Parathyroid adenoma (tissue), 2 donors: ENCODE results near the gene CREB1.

Experiments used
- H2AFZ ChIP-seq: fragments of 300-600 bp; sonication (generic); one replicate; pipeline ENCODE4 v1.7.0; 2017; ENCODE audit warnings: antibody characterized with exemption, mild to moderate bottlenecking
- H3K27ac ChIP-seq: fragments of 300-600 bp; sonication (generic); one replicate; pipeline ENCODE4 v1.7.0; 2017
- H3K27me3 ChIP-seq: fragments of 300-600 bp; sonication (generic); one replicate; pipeline ENCODE4 v1.7.0; 2017; ENCODE audit warnings: low read length; ENCODE audit not compliant: control insufficient read depth, insufficient read depth
- H3K36me3 ChIP-seq: fragments of 300-600 bp; sonication (generic); one replicate; pipeline ENCODE4 v1.7.0; 2017; ENCODE audit warnings: low read length; ENCODE audit not compliant: control insufficient read depth, insufficient read depth
- H3K4me1 ChIP-seq: fragments of 300-600 bp; sonication (generic); one replicate; pipeline ENCODE4 v1.7.0; 2017; ENCODE audit warnings: control low read depth
- H3K4me2 ChIP-seq: fragments of 300-600 bp; sonication (generic); one replicate; pipeline ENCODE4 v1.7.0; 2017; ENCODE audit warnings: low read length
- H3K4me3 ChIP-seq: fragments of 300-600 bp; sonication (generic); one replicate; pipeline ENCODE4 v1.7.0; 2017; ENCODE audit warnings: low read depth, low read length
- H3K79me2 ChIP-seq: fragments of 300-600 bp; sonication (generic); one replicate; pipeline ENCODE4 v1.7.0; 2017; ENCODE audit warnings: control low read depth
- H3K9ac ChIP-seq: fragments of 300-600 bp; sonication (generic); one replicate; pipeline ENCODE4 v1.7.0; 2017; ENCODE audit warnings: mild to moderate bottlenecking
- H3K9me3 ChIP-seq: fragments of 300-600 bp; sonication (generic); one replicate; pipeline ENCODE4 v1.7.0; 2017; ENCODE audit warnings: low read length; ENCODE audit not compliant: control insufficient read depth
- TF ChIP-seq, protein P1 (sequence below): fragments of 300-600 bp; sonication (generic); IDR thresholded peaks from one replicate; pipeline ENCODE4 v1.7.0; 2017; ENCODE audit warnings: antibody characterized with exemption, mild to moderate bottlenecking
- donor health status: primary hyperparathyroidism.

Gene CREB1

DNA sequence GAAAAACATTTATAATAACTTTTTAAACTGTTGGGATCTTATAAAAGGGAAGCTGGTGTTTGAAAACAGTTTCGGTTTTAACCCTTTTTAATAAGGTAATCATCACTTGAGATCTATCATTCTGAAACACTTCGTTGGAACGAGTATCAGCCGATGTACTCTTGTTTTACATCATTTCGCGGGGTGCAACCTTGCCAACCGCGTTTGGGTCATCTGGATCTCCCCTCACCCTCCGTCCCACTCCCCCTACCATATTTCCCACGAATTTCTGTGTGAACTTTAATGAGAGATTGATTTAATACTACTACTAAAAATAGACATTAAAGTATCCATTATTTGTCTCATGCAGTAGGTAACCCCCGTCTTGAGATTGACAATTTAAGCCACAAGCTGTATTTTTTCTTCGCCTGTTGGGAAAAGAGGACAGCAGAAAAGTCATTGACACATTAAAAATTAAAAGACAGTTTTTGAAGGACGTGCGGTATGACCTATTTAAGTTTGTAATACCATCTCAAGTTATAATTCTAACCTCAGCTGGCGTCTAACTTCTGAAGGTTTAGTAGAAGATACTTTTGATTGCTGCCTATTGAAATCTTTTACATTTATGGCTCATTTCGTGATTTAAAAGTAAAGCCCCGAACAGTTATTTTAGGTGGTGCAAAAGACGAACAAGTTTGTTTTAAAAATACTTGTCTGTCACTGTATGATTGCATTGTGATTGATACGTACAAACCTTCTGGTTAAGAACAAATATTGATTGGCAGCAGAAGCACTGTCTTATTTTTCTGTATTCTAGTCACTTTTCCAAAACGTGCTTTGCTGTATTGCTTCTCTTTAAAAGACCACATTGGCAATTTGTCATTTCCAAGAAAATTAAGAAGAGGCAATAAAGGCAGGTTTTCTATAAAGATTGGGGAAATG is 1.5 kb downstream of the CREB1 start:
- TF ChIP-seq, protein P1, sequence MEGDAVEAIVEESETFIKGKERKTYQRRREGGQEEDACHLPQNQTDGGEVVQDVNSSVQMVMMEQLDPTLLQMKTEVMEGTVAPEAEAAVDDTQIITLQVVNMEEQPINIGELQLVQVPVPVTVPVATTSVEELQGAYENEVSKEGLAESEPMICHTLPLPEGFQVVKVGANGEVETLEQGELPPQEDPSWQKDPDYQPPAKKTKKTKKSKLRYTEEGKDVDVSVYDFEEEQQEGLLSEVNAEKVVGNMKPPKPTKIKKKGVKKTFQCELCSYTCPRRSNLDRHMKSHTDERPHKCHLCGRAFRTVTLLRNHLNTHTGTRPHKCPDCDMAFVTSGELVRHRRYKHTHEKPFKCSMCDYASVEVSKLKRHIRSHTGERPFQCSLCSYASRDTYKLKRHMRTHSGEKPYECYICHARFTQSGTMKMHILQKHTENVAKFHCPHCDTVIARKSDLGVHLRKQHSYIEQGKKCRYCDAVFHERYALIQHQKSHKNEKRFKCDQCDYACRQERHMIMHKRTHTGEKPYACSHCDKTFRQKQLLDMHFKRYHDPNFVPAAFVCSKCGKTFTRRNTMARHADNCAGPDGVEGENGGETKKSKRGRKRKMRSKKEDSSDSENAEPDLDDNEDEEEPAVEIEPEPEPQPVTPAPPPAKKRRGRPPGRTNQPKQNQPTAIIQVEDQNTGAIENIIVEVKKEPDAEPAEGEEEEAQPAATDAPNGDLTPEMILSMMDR: no peak
- Histone ChIP-seq H3K9ac (no peak overlapping the region), H3K9me3 (no peaks in the 10 kb centered on the region), H3K36me3 (no peaks in the 10 kb centered on the region), H3K4me2 (peak overlapping the region; percentile 77), H3K27me3 (no peaks in the 10 kb centered on the region), H3K27ac (peak overlapping the region; percentile 86), H3K4me3 (peak overlapping the region; percentile 87), H3K4me1 (peaks cover 6% of the 10 kb centered on the region), H2AFZ (peak overlapping the region; percentile 62), H3K79me2 (peaks cover 6% of the 10 kb centered on the region)

DNA sequence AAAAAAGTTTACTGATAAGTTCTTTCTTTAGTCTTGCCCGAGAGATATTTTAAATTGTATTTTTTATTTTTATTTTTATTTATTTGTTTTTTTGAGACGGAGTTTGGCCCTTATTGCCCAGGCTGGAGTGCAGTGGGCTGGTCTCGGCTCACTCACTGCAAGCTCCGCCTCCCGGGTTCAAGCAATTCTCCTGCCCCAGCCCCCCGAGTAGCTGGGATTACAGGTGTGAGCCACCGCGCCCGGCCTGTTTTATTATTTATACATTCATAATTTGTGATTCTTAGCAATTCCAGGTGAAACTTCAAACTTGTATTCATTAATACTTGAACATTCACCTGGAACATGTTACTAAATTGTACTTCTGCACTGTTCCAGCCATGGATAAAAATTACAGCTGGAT is 2.9 kb downstream of the CREB1 start:
- TF ChIP-seq, protein P1: no peak
- no peaks in the 10 kb centered on the region for H3K9me3 ChIP-seq
- H3K4me2 ChIP-seq: no peak overlapping the region
- H3K36me3 ChIP-seq: no peaks in the 10 kb centered on the region
- H3K9ac ChIP-seq: no peak overlapping the region
- H3K4me3 ChIP-seq: no peak overlapping the region
- H3K79me2 ChIP-seq: peaks cover 19% of the 10 kb centered on the region
- H2AFZ ChIP-seq: no peak overlapping the region
- H3K27ac ChIP-seq: no peak overlapping the region
- H3K27me3 ChIP-seq: no peaks in the 10 kb centered on the region
- H3K4me1 ChIP-seq: peaks cover 6% of the 10 kb centered on the region

DNA sequence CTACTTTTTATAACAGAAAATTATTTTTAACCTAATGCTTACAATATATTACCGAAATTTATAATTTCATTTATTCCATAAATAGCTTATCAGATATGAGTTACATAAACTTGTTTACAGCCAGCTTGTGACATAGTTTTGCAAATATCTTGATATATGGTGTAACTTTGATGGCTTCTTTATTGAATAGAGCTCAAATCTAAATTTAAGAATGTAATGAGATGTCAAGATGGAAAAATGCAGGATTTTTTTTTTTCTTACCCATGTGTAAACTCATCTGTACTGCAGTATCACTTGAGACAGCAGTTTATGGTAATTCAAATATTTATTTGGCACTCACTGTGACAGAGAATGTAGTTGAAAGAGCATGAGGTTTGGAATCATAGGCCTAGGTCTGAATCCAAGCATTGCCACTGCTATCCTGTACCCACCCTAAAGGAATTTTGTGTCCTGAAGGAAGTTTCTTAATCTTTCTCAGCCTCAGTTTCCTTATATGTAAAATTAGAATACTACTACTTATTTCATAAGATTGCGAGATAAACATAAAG is 3.8 kb downstream of the CREB1 start:
- Histone ChIP-seq H3K9me3 (no peaks in the 10 kb centered on the region), H2AFZ (no peak overlapping the region), H3K9ac (no peak overlapping the region), H3K27ac (no peak overlapping the region), H3K4me2 (no peak overlapping the region), H3K27me3 (no peaks in the 10 kb centered on the region), H3K4me1 (peaks cover 6% of the 10 kb centered on the region), H3K36me3 (no peaks in the 10 kb centered on the region), H3K79me2 (peaks cover 23% of the 10 kb centered on the region), H3K4me3 (no peak overlapping the region)
- TF ChIP-seq, protein P1: no peak

DNA sequence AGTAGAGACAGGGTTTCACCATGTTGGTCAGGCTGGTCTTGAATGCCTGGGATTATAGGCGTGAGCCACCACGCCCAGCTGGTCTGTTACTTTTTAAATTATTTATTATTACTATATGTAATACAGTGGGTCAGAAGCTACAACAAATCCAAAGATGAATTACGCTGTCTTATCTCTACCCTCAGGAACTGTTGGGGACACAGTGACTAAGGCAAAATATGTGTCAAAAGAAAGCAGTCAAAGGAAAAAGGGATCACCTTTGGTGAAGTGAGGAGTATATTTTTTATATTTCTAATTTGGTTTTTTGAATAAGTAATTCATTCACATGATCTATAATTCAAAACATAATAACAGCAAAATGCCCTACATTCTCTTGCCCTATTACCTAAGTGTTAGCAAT is 4.7 kb downstream of the CREB1 start:
- no peak overlapping the region for H3K27ac ChIP-seq
- no peak overlapping the region for H3K9ac ChIP-seq
- no peak overlapping the region for H2AFZ ChIP-seq
- peaks cover 6% of the 10 kb centered on the region for H3K4me1 ChIP-seq
- H3K36me3 ChIP-seq: no peaks in the 10 kb centered on the region
- TF ChIP-seq, protein P1: no peak
- H3K4me3 ChIP-seq: no peak overlapping the region
- H3K27me3 ChIP-seq: no peaks in the 10 kb centered on the region
- H3K79me2 ChIP-seq: peaks cover 30% of the 10 kb centered on the region
- H3K9me3 ChIP-seq: no peaks in the 10 kb centered on the region
- H3K4me2 ChIP-seq: no peak overlapping the region
